T-cell (primary cell): ENCODE data around the gene FBXO33. TPM values are rescaled to one million over a fixed set of nuclear protein-coding genes. Genes with fewer than 3 reads are reported as not detected.

Source experiments
- ATAC-seq, 4 experiments: fragments of 200-7000 bp in 3 of 4; fragments of 150-1000 bp in 1 of 4; cut with Tn5 transposase; replicated peaks in 1 of 4; 1 replicate in 3 of 4; 2 replicates in 1 of 4; pipeline ENCODE4 v1.10.0; 2021; ENCODE audit warnings: moderate library complexity in 3 of 4, mild to moderate bottlenecking in 2 of 4, moderate number of reproducible peaks in 1 of 4
- CTCF ChIA-PET, 2 donors: fragments of 300-600 bp; sonication (Branson Sonifier 250); formaldehyde crosslinking; loops; one replicate each; lab custom pipeline; 2022; ENCODE audit warnings: antibody characterized with exemption in 2 of 2; lab: Charles Lee
- POLR2A ChIA-PET, 2 donors: fragments of 300-600 bp; sonication (Branson Sonifier 250); formaldehyde crosslinking; loops; one replicate each; lab custom pipeline; 2022; ENCODE audit warnings: antibody characterized with exemption in 2 of 2; lab: Charles Lee
- DNase-seq, 35 experiments: peaks; one replicate each; pipeline versions ENCODE4 v3.0.0 to v3.0.0-alpha.2; 2013 to 2023
- H3K27ac ChIP-seq: one replicate; pipeline ENCODE4 v1.5.1; 2013; ENCODE audit warnings: low read length
- H3K27me3 ChIP-seq, 2 experiments: replicated peaks in 1 of 2; 1 replicate in 1 of 2; 2 replicates in 1 of 2; pipeline versions ENCODE4 v1.6.1 to v1.7.0; 2013; ENCODE audit warnings: low read length in 1 of 2, mixed read lengths in 1 of 2; ENCODE audit not compliant: control insufficient read depth in 2 of 2, insufficient read depth in 2 of 2; ENCODE audit errors: extremely low read depth in 1 of 2
- H3K36me3 ChIP-seq, 2 donors: 1 replicate in 1 of 2; 2 replicates in 1 of 2; pipeline versions ENCODE4 v1.6.1 to v1.7.0; 2013; ENCODE audit warnings: low read length in 1 of 2; ENCODE audit not compliant: control insufficient read depth in 2 of 2, insufficient read depth in 1 of 2; ENCODE audit errors: extremely low read depth in 1 of 2
- H3K4me1 ChIP-seq, 2 experiments: 1 replicate in 1 of 2; 2 replicates in 1 of 2; pipeline versions ENCODE4 v1.6.1 to v1.7.0; 2013; ENCODE audit warnings: low read length in 2 of 2, mixed read lengths in 1 of 2; ENCODE audit not compliant: insufficient read depth in 2 of 2, control insufficient read depth in 1 of 2; ENCODE audit errors: extremely low read depth in 1 of 2
- H3K4me3 ChIP-seq, 2 donors: 1 replicate in 1 of 2; 2 replicates in 1 of 2; pipeline versions ENCODE4 v1.5.1 to v1.7.0; 2013; ENCODE audit warnings: mild to moderate bottlenecking in 2 of 2, low read length in 1 of 2, moderate library complexity in 1 of 2; ENCODE audit not compliant: control insufficient read depth in 1 of 2; ENCODE audit errors: extremely low read depth in 1 of 2
- H3K9me3 ChIP-seq: 2 replicates; pipeline ENCODE4 v1.7.0; 2013
- H3K27ac Mint-ChIP-seq, 2 donors: one replicate each; pipeline ENCODE4 v1.8.0; 2020 to 2021; ENCODE audit warnings: mild to moderate bottlenecking in 2 of 2, mixed read lengths in 2 of 2
- H3K27me3 Mint-ChIP-seq, 2 donors: one replicate each; pipeline ENCODE4 v1.8.0; 2021 to 2022; ENCODE audit warnings: mixed read lengths in 2 of 2
- H3K36me3 Mint-ChIP-seq: one replicate; pipeline ENCODE4 v1.8.0; 2021; ENCODE audit warnings: mixed read lengths
- H3K4me1 Mint-ChIP-seq, 3 donors: one replicate each; pipeline ENCODE4 v1.8.0; 2020 to 2022; ENCODE audit warnings: mixed read lengths in 3 of 3, mild to moderate bottlenecking in 1 of 3
- H3K4me3 Mint-ChIP-seq, 3 donors: one replicate each; pipeline ENCODE4 v1.8.0; 2020 to 2022; ENCODE audit warnings: mild to moderate bottlenecking in 3 of 3, mixed read lengths in 3 of 3, moderate library complexity in 3 of 3
- H3K9me3 Mint-ChIP-seq, 3 donors: one replicate each; pipeline ENCODE4 v1.8.0; 2020 to 2022; ENCODE audit warnings: mixed read lengths in 3 of 3
- WGBS: methylation state at CpG from one replicate; pipeline ENCODE4 v1.1.5; 2013; ENCODE audit warnings: missing lambda C conversion rate; ENCODE audit not compliant: insufficient coverage; 5-methylcytosine and 5-hydroxymethylcytosine counted together
- total RNA-seq, 35 experiments: library from RNA in 6 of 35; stranded (reverse) in 6 of 35; fragments of 120-200 nt in 1 of 35; gene quantifications; one replicate each; pipeline versions ENCODE4 v1.2.1 to v1.2.4 and lab custom pipeline; 2013 to 2026

Gene FBXO33
- total RNA-seq, 5 donors from 2014 or later (not counting 1 experiment from before 2014, with no cell fraction given): 22.5 to 64.0 (median 28.4) TPM

GRCh38 chr14:39350866-39351265 is 81.4 kb downstream of the FBXO33 start:
- CTCF ChIA-PET: interaction anchor here in 1 of 2 donors (0.5 kb wide), 1 partner anchor 295 kb away, joined by 4 read pairs; no protein-coding TSS in a partner anchor
- POLR2A ChIA-PET: no interaction called here
- peaks cover 0 to 12% (median 3%) of the 10 kb centered on the region in 3 donors for H3K4me1 Mint-ChIP-seq
- no peaks in the 10 kb centered on the region for H3K9me3 ChIP-seq
- no peak for DNase-seq
- no peak overlapping the region for H3K4me3 Mint-ChIP-seq
- peaks cover 68% of the 10 kb centered on the region for H3K36me3 Mint-ChIP-seq
- no peaks in the 10 kb centered on the region for H3K27me3 ChIP-seq
- H3K36me3 ChIP-seq: peaks cover 0 to 29% of the 10 kb centered on the region in 2 donors
- WGBS: 80% methylated on average over 1 of the region's 3 CpGs
- peaks cover 7 to 10% (median 7%) of the 10 kb centered on the region in 3 donors for H3K9me3 Mint-ChIP-seq
- H3K4me3 ChIP-seq: no peak overlapping the region
- no peak overlapping the region for H3K27ac Mint-ChIP-seq
- H3K27me3 Mint-ChIP-seq: no peaks in the 10 kb centered on the region
- no peak overlapping the region for H3K27ac ChIP-seq
- no peak for ATAC-seq
- H3K4me1 ChIP-seq: no peaks in the 10 kb centered on the region

Other genes with a start within 250 kb of the FBXO33 start
- 10 to 100 TPM; 24.8 to 28.3 (median 25.5) TPM for gene MIA2, start 198.5 kb downstream of the FBXO33 start, total RNA-seq